Fibroblast of mammary gland (primary cell): ENCODE data around the gene TMEM59L.

ENCODE experiments used
- DNase-seq: peaks from one replicate; pipeline ENCODE4 v3.0.0-alpha.2; 2010; ENCODE audit warnings: low read depth
- H3K4me3 ChIP-seq: 2 replicates; pipeline ENCODE4 v1.5.1; 2011; ENCODE audit warnings: low read depth, mild to moderate bottlenecking, low read length, moderate library complexity; ENCODE audit not compliant: control insufficient read depth
- TF ChIP-seq, protein P1 (sequence below): conservative IDR thresholded peaks from 2 replicates; pipeline ENCODE4 v1.5.1; 2011; ENCODE audit warnings: low read depth, low read length, inconsistent platforms; ENCODE audit not compliant: control insufficient read depth, insufficient read depth

TMEM59L gene

DNA sequence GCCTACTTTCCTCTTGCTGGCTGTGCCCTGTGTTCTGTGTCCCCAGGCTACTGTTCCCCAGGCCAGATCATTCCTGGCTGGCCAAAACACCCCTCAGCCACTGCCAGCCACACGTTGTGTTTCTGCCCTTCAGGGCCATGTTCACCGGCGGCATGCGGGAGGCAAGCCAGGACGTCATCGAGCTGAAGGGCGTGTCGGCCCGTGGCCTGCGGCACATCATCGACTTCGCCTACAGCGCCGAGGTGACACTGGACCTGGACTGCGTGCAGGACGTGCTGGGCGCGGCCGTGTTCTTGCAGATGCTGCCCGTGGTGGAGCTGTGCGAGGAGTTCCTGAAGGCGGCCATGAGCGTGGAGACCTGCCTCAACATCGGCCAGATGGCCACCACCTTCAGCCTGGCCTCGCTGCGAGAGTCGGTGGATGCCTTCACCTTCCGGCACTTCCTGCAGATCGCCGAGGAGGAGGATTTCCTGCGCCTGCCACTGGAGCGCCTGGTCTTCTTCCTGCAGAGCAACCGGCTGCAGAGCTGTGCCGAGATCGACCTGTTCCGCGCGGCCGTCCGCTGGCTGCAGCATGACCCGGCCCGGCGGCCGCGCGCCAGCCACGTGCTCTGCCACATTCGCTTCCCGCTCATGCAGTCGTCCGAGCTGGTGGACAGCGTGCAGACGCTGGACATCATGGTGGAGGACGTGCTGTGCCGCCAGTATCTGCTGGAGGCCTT lies 55.0 kb downstream of the TMEM59L start:
- no peak for DNase-seq
- TF ChIP-seq, protein P1, sequence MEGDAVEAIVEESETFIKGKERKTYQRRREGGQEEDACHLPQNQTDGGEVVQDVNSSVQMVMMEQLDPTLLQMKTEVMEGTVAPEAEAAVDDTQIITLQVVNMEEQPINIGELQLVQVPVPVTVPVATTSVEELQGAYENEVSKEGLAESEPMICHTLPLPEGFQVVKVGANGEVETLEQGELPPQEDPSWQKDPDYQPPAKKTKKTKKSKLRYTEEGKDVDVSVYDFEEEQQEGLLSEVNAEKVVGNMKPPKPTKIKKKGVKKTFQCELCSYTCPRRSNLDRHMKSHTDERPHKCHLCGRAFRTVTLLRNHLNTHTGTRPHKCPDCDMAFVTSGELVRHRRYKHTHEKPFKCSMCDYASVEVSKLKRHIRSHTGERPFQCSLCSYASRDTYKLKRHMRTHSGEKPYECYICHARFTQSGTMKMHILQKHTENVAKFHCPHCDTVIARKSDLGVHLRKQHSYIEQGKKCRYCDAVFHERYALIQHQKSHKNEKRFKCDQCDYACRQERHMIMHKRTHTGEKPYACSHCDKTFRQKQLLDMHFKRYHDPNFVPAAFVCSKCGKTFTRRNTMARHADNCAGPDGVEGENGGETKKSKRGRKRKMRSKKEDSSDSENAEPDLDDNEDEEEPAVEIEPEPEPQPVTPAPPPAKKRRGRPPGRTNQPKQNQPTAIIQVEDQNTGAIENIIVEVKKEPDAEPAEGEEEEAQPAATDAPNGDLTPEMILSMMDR: no peak
- no peak overlapping the region for H3K4me3 ChIP-seq

- no peak for DNase-seq
- H3K4me3 ChIP-seq: no peak overlapping the region
- TF ChIP-seq, protein P1: no peak
Measured at GRCh38 chr19:18668252-18668631, 55.6 kb downstream of the TMEM59L start.

- TF ChIP-seq, protein P1: no peak
- no peak overlapping the region for H3K4me3 ChIP-seq
- DNase-seq: no peak
Measured at GRCh38 chr19:18668744-18669523, 56.3 kb downstream of the TMEM59L start.

DNA sequence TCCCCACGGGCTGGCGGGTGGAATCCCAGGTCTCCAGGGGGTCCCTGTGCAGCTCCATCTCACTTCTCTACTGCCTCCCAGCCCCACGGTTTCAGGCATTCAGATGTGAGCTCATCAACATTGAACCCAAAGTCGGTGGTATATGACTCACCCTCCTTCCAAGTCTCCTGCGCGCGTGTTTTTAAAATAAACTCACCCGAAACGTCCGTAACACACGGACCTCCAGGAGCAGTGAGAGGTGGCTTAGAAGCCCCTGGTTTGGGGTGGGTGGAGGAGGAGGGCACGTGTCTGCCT lies 56.8 kb downstream of the TMEM59L start:
- DNase-seq: peak; percentile 34
- TF ChIP-seq, protein P1: no peak
- no peak overlapping the region for H3K4me3 ChIP-seq

- no peak overlapping the region for H3K4me3 ChIP-seq
- DNase-seq: no peak
- TF ChIP-seq, protein P1: no peak
Measured at GRCh38 chr19:18669883-18670282, 57.2 kb downstream of the TMEM59L start.

- no peak overlapping the region for H3K4me3 ChIP-seq
- TF ChIP-seq, protein P1: no peak
- DNase-seq: no peak
Measured at GRCh38 chr19:18670312-18670711, 57.6 kb downstream of the TMEM59L start.
